Pancreas (tissue), 10 donors: ENCODE results near the gene SLC44A5. TPM values are rescaled to one million over a fixed set of nuclear protein-coding genes. Genes with fewer than 3 reads are reported as not detected.
"Not testable (repeated sequence)": the region's sequence is repeated elsewhere in the genome, so short reads cannot be mapped to it uniquely, and the experiment has no call there.

Experiments
- ATAC-seq, 4 donors: fragments of 200-7000 bp; cut with Tn5 transposase; one replicate each; pipeline versions ENCODE4 v1.8.0 to v1.9.1; 2020; ENCODE audit warnings: mild to moderate bottlenecking in 4 of 4, moderate library complexity in 4 of 4
- DNase-seq, 6 donors: peaks; one replicate each; pipeline ENCODE4 v3.0.0-alpha.2; 2020
- FAIRE-seq: peaks from 2 replicates; lab custom pipeline; 2012; peaks lifted over from hg19 to GRCh38; lab: Jason Lieb, UNC
- H3K27ac ChIP-seq, 4 donors: fragments of 200-600 bp; sonication (generic); 1 replicate in 3 of 4; 2 replicates in 1 of 4; pipeline versions ENCODE4 v1.5.0 to v1.8.0; 2020
- H3K27me3 ChIP-seq, 4 donors: fragments of 200-600 bp; one replicate each; pipeline ENCODE4 v1.8.0; 2021
- H3K36me3 ChIP-seq, 3 donors: fragments of 200-600 bp; sonication (generic) in 1 of 3; one replicate each; pipeline versions ENCODE4 v1.5.0 to v1.8.0; 2020 to 2021
- H3K4me1 ChIP-seq, 3 donors: fragments of 200-600 bp; one replicate each; pipeline ENCODE4 v1.8.0; 2021
- H3K4me3 ChIP-seq, 4 donors: fragments of 200-600 bp; sonication (generic) in 2 of 4; one replicate each; pipeline versions ENCODE4 v1.5.0 to v1.8.0; 2020 to 2021
- H3K9me3 ChIP-seq, 4 donors: fragments of 200-600 bp; one replicate each; pipeline ENCODE4 v1.8.0; 2021
- CTCF ChIP-seq, 4 donors: fragments of 200-600 bp; sonication (generic) in 3 of 4; IDR thresholded peaks; one replicate each; pipeline versions ENCODE4 v1.5.0 to v1.8.0; 2021; ENCODE audit warnings: antibody characterized with exemption in 4 of 4
- WGBS, 2 donors: extraction: QIAGEN DNeasy Blood & Tissue Kit; methylation state at CpG; one replicate each; pipeline ENCODE4 v1.1.7; 2013; 5-methylcytosine and 5-hydroxymethylcytosine counted together
- intact Hi-C, 3 donors: fragments of 100-400 bp; cut with DNase I; formaldehyde crosslinking; loops; one replicate each; pipeline versions ENCODE4 v1.11.1 to v1.14.2; 2022
- polyA plus RNA-seq, 2 donors: library from polyadenylated mRNA; stranded (reverse); fragments of 200-250 nt; gene quantifications; one replicate each; pipeline ENCODE4 v1.2.3, GENCODE V29; 2013
- total RNA-seq, 6 donors: library from RNA; stranded (reverse); fragmentation: NEBNext Ultra II Directional in 4 of 6; extraction: Animal tissue kit (Norgen Biotek cat#: 25700) in 4 of 6; gene quantifications; one replicate each; pipeline versions ENCODE4 v1.2.1 to v1.2.4, GENCODE V29; 2021 to 2023
- donor health status: healthy with polysubstance abuse.
- donor health status: DM: no; HTN: no; CAD: no; lungs with moderate emphysema.
- donor health status: DM: no; HTN: no; CAD: no.
- donor health status: control.
- donor health status: control.
- donor health status: Bipolar disorder and iron deficiency.
- donor health status: DM: yes; HTN: yes; CAD: no.
- donor health status: DM: no; HTN: no; CAD: no.
- donor health status: DM: no; HTN: no; CAD: no.
- donor health status: DM: yes; HTN: yes; CAD: no.

Gene SLC44A5
- total and polyA plus RNA-seq, 8 donors = 0.16 to 3.4 (median 1.2) TPM

GRCh38 chr1:75373542-75374159 lies 237.3 kb downstream of the SLC44A5 start:
- Histone ChIP-seq H3K27me3 (no peaks in the 10 kb centered on the region), H3K27ac (no peak overlapping the region), H3K9me3 (no peaks in the 10 kb centered on the region), H3K4me1 (no peaks in the 10 kb centered on the region), H3K4me3 (no peak overlapping the region), H3K36me3 (no peaks in the 10 kb centered on the region)
- no peak for TF ChIP-seq CTCF (IDR thresholded peaks at IDR 0.05)
- 58 to 79% methylated on average over 5 of the region's 5 CpGs for WGBS, 2 donors
- intact Hi-C loops = no loop called here
- no peak for FAIRE-seq
- DNase-seq = no peak
- ATAC-seq = no peak

- no peak for ATAC-seq
- intact Hi-C loops = no loop called here
- 72 to 77% methylated on average over 1 of the region's 1 CpG for WGBS, 2 donors
- Histone ChIP-seq H3K27me3 (no peaks in the 10 kb centered on the region), H3K36me3 (no peaks in the 10 kb centered on the region), H3K27ac (no peak overlapping the region), H3K9me3 (no peaks in the 10 kb centered on the region), H3K4me1 (no peaks in the 10 kb centered on the region), H3K4me3 (no peak overlapping the region)
- no peak for FAIRE-seq
- no peak for DNase-seq
- no peak for TF ChIP-seq CTCF (IDR thresholded peaks at IDR 0.05)
Observed at GRCh38 chr1:75366595-75366994, 244.3 kb downstream of the SLC44A5 start.

GRCh38 chr1:75361260-75361659 lies 249.7 kb downstream of the SLC44A5 start:
- H3K27ac ChIP-seq = no peak overlapping the region
- 49 to 66% methylated on average over 2 of the region's 2 CpGs for WGBS, 2 donors
- H3K4me3 ChIP-seq = no peak overlapping the region
- TF ChIP-seq CTCF (IDR thresholded peaks at IDR 0.05) = no peak
- no peaks in the 10 kb centered on the region for H3K27me3 ChIP-seq
- intact Hi-C loops = no loop called here
- H3K36me3 ChIP-seq = no peaks in the 10 kb centered on the region
- FAIRE-seq (no peak), ATAC-seq (no peak), DNase-seq (no peak)
- no peaks in the 10 kb centered on the region for H3K9me3 ChIP-seq
- H3K4me1 ChIP-seq = no peaks in the 10 kb centered on the region

GRCh38 chr1:75354267-75354666 lies 256.6 kb downstream of the SLC44A5 start:
- FAIRE-seq = not testable (repeated sequence)

GRCh38 chr1:75353051-75353450 lies 257.9 kb downstream of the SLC44A5 start:
- Histone ChIP-seq H3K36me3 (no peaks in the 10 kb centered on the region), H3K27me3 (no peaks in the 10 kb centered on the region), H3K9me3 (no peaks in the 10 kb centered on the region), H3K4me3 (no peak overlapping the region), H3K27ac (no peak overlapping the region), H3K4me1 (no peaks in the 10 kb centered on the region)
- WGBS, 2 donors = 40 to 55% methylated on average over 2 of the region's 2 CpGs
- ATAC-seq (no peak), DNase-seq (no peak), FAIRE-seq (no peak)
- intact Hi-C loops = no loop called here
- TF ChIP-seq CTCF (IDR thresholded peaks at IDR 0.05) = no peak

More at GRCh38 chr1:75354267-75354666, 256.6 kb downstream of the SLC44A5 start:
- H3K27ac ChIP-seq, intact Hi-C loops, DNase-seq, H3K36me3 ChIP-seq, H3K4me3 ChIP-seq, H3K9me3 ChIP-seq, ATAC-seq, H3K4me1 ChIP-seq, H3K27me3 ChIP-seq: not testable (repeated sequence)
- 77 to 90% methylated on average over 6 of the region's 6 CpGs for WGBS, 2 donors
